ENCODE data around the gene ARHGAP20.

Gene ARHGAP20

GRCh38 chr11:110606415-110606814 is 105.8 kb downstream of the ARHGAP20 start:
- no peak for TF ChIP-seq CTCF (conservative IDR thresholded peaks at IDR 0.05)
- H3K27ac ChIP-seq = no peak overlapping the region

GRCh38 chr11:110601936-110602335 is 110.3 kb downstream of the ARHGAP20 start:
- H3K27ac ChIP-seq = no peak overlapping the region
- no peak for TF ChIP-seq CTCF (conservative IDR thresholded peaks at IDR 0.05)

GRCh38 chr11:110600322-110600721 is 111.9 kb downstream of the ARHGAP20 start:
- H3K27ac ChIP-seq = no peak overlapping the region
- no peak for TF ChIP-seq CTCF (conservative IDR thresholded peaks at IDR 0.05)

GRCh38 chr11:110599207-110599606 is 113.0 kb downstream of the ARHGAP20 start:
- H3K27ac ChIP-seq = no peak overlapping the region
- no peak for TF ChIP-seq CTCF (conservative IDR thresholded peaks at IDR 0.05)

GRCh38 chr11:110598725-110599124 is 113.5 kb downstream of the ARHGAP20 start:
- no peak for TF ChIP-seq CTCF (conservative IDR thresholded peaks at IDR 0.05)
- no peak overlapping the region for H3K27ac ChIP-seq

- TF ChIP-seq CTCF (conservative IDR thresholded peaks at IDR 0.05) = no peak
- no peak overlapping the region for H3K27ac ChIP-seq
Measured at GRCh38 chr11:110587972-110588371, 124.3 kb downstream of the ARHGAP20 start.

GRCh38 chr11:110587129-110587528 is 125.1 kb downstream of the ARHGAP20 start:
- no peak for TF ChIP-seq CTCF (conservative IDR thresholded peaks at IDR 0.05)
- no peak overlapping the region for H3K27ac ChIP-seq

GRCh38 chr11:110584150-110584549 is 128.1 kb downstream of the ARHGAP20 start:
- no peak overlapping the region for H3K27ac ChIP-seq
- no peak for TF ChIP-seq CTCF (conservative IDR thresholded peaks at IDR 0.05)

Data from VCaP (cell line).